GM18867 (cell line): ENCODE measurements around the gene CHAF1A.

Experiments used
- ATAC-seq: cut with Tn5 transposase; IDR thresholded peaks from one replicate; pipeline ENCODE4 v1.9.1; 2021; ENCODE audit warnings: mild to moderate bottlenecking, moderate library complexity; ENCODE audit not compliant: unreplicated experiment

CHAF1A gene, protein sequence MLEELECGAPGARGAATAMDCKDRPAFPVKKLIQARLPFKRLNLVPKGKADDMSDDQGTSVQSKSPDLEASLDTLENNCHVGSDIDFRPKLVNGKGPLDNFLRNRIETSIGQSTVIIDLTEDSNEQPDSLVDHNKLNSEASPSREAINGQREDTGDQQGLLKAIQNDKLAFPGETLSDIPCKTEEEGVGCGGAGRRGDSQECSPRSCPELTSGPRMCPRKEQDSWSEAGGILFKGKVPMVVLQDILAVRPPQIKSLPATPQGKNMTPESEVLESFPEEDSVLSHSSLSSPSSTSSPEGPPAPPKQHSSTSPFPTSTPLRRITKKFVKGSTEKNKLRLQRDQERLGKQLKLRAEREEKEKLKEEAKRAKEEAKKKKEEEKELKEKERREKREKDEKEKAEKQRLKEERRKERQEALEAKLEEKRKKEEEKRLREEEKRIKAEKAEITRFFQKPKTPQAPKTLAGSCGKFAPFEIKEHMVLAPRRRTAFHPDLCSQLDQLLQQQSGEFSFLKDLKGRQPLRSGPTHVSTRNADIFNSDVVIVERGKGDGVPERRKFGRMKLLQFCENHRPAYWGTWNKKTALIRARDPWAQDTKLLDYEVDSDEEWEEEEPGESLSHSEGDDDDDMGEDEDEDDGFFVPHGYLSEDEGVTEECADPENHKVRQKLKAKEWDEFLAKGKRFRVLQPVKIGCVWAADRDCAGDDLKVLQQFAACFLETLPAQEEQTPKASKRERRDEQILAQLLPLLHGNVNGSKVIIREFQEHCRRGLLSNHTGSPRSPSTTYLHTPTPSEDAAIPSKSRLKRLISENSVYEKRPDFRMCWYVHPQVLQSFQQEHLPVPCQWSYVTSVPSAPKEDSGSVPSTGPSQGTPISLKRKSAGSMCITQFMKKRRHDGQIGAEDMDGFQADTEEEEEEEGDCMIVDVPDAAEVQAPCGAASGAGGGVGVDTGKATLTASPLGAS

DNA sequence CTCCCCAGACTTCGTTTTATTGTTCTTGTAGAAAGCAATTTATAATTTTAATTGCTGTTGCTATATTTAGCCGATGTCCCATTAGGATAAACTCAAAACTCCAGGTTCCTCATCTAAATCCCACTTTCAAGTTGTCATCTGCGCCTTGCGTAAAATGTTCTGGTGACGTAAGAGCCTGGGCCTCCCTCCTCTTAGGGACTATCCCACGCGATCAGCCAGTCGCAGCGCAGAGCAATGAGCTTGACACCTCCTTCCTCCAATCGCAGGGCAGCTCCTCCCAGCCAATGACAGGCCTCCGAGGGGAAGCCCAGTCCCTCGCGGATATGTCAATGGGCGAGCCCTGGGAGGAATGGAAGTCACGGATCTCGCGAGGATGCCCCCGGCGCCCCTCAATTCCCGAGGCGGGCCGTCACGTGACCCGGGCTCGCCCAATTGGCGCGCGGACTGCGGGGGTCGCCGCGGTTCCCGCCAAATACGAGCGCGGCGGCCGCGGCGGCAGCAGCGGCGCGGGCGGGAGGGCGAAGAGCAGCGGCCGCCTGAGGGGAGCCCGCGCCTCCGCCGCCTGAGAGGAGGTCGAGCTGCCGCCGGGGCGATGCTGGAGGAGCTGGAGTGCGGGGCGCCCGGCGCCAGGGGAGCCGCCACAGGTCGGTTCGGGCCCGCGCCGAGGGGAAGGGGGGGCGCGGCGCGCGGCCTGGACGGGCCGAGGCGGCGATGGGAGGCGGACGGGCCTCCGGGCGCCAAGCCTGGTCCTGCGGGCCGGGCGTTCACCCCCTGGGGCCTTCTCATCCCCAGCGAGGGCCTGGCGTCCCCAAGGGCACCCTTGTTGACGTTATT, at the start of gene CHAF1A:
Gene CHAF1A, plus strand, starts transcription at position 470 of the 834 bp plus-strand sequence. Its CDS starts 123 bp downstream, at position 593.
- ATAC-seq: peak; percentile 72

DNA sequence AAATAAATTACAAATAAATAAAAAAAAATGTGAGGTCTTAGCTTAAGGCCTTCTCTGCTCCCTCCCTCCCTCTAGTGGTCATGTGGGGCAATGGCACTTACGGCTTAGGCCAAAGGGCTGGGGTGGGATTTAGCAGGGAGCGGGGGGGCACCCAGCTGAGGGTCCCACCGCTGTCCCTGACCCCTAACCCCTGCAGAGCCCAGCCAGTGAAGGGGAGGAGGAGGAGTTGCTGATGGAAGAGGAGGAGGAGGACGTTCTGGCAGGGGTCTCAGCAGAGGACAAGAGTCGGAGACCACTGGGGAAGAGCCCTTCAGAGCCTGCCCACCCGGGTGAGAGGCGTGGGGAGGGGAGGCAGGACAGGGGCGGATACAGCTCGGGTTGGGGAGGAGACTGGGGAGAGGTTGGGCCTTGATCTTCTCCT, 49.7 kb upstream of the CHAF1A start:
- no peak for ATAC-seq

DNA sequence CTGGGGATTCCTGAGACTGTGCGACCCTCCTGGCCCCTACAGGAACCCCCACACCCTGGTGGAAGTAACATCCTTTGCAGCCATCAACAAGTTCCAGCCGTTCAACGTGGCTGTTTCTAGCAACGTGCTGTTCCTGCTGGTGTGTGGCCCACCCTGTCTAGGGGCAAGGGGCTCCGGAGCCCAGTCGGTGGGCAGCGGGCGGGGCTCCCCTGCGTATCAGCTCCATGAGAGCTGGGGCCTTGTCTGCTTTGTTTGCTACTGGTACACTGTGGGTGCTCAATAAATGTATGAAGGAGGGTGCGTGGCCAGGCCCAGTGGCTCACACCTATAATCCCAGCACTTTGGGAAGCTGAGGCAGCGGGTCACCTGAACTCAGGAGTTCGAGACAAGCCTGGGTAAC, 48.2 kb upstream of the CHAF1A start:
- no peak for ATAC-seq

DNA sequence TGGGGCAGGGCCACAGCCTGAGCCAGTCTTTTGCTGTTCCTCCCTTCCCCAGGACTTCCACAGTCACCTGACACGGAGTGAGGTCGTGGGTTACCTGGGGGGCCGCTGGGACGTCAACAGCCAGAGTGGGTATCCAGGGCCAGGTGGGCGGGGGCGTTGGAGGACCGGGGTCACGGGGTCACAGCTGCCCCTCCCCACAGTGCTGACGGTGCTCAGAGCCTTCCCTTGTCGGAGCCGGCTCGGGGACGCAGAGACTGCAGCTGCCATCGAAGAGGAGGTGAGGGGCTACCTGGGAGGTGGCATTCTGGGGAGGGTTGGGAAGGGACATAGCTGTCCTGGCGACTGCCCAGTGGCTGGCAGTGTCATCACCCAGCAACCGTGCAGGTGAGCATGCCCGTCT, 47.5 kb upstream of the CHAF1A start:
- ATAC-seq: no peak

DNA sequence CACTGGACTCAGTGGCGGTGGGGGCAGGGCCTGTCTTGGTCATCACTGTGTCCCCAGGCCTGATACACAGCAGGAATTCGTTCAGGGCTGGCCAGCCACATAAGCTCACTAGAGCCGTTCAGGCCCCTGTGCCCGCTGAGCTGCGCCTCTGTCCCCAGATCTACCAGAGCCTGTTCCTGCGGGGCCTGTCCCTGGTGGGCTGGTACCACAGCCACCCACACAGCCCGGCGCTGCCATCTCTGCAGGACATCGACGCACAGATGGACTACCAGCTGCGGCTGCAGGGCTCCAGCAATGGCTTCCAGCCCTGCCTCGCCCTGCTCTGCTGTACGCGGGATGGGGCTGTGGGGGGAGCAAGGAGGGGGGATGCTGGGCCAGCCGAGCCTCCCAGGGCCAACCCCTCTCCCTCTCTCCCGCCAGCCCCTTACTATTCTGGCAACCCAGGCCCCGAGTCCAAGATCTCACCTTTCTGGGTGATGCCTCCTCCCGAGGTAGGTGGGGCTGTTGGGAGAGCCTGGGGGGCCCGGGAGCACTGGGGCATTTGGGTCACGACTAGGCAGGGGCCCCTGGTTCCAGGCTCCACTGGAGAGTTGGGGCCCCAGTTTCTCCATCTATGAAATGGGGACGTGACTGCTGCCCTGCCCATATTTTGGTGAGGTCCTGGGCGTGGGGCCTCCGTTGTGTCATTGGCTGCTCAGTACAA, 45.2 kb upstream of the CHAF1A start:
- ATAC-seq: no peak

DNA sequence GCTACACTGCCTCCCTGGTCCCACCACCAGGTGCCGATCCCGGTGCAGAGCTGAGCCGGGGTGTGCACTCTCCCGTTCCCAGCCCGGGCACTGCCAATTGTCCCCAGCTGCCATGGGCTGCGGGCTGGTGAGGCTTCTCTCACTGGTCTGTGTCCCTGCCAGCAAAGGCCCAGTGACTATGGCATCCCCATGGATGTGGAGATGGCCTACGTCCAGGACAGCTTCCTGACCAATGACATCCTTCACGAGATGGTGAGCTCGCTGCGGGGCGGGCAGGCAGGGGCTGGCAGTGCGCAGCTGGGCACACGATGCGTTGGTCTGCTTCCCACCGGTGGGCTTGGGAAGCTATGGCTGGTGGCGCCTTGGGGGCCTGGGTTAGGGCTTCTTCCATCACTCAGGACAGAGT, 44.5 kb upstream of the CHAF1A start:
- no peak for ATAC-seq

DNA sequence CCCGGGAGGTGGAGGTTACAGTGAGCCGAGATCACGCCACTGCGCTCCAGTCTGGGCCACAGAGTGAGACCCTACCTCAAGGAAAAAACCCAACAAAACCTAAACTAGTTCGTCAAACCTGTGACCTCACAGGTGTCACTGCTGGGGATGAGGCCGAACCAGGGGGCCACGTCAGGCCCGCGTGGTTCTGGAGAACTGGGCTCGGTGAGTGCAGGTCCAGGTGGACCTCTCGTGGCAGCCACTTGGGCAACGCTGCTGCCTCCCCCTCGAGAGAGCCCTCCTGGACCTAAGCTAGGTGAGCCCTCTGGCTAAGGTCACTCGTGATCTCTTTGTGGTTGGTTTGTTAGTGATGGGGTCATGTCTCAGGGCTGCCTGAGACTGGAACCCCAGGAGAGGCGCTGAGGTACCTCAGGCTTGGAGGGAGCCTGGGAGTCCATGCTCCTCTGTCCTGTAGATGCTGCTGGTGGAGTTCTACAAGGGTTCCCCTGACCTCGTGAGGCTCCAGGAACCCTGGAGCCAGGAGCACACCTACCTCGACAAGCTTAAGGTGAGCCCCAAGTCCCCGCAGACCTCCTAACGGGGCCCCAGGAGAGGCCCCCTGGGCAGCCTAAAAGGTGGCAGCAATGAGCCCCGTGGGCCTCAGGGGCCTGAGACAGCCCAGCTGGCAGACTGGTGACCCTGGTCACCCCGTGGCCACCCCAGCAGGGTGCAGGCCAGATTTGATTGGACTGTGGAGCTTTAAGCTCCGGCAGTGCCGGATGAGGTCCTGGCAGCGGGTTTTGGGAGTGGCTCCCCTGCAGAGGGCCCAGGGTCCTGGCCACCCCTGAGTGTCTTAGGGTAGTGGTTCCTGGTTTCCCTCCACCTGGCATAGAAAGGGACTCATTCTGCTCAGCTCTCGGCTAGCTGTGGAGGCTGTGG, 43.5 kb upstream of the CHAF1A start:
- no peak for ATAC-seq

DNA sequence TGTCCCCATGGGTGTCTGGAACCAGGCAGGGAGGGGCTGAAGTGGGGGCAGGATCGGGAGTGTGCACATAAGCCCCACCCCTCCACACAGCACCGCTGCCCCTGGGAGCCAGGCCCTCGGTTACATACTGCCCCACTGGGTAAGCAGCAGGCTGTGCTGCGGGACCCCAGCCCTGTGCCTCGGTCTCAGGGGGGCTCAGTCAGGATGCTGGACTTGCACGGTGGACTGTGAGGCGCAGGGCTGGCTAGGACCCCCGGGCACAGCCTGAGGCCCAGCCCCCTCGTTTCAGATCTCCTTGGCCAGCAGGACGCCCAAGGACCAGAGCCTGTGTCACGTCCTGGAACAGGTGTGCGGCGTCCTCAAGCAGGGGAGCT, 42.8 kb upstream of the CHAF1A start:
- no peak for ATAC-seq

DNA sequence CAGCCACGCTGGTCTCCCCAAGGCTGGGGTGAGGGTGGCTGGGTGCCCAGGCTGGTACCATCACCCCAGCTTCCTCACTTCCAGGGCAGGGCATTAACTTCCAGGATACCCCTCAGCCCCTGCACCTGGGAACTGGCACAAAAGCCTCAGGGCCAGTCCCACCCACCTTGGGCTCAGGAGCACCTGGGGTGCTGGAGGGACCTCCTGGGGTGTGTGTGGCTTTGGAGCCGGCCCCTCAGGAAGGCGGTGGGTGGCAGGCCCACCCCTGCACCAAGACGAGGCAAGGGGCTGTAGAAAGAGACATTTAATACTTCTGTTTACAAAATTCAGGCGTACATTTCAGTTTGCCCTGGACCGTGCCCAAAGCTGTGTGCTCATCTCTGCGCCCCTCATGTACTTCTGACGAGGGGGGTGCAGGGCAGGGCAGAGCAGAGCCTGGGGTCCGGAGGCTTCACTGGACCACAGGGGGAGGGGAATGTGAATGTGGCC, 42.3 kb upstream of the CHAF1A start:
- ATAC-seq: no peak

DNA sequence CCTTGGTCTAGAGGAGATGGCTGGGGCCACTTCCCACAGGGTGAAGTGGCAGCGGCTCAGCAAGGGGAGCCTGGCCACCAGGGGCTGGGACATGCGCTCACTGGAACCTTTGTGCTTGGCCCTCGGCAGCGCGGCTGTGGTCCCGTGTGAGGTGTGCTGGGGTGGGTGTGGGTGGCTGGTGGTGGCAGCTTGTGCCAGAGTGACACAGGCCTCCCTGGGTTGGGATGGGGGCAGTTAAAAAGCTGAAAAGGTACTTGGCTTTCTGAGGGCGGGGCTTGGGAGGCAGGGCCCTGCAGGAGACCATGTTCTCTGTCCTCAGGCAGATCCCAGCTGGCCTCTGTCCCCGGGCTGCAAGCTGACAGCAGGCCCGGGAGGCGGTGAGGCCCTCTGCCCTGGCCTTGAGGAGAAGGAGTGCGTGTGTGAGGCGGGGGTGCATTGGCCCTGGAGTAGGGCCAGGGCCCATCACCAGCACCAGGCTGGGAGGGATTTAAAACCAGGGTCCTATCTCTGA, 41.7 kb upstream of the CHAF1A start:
- ATAC-seq: no peak

DNA sequence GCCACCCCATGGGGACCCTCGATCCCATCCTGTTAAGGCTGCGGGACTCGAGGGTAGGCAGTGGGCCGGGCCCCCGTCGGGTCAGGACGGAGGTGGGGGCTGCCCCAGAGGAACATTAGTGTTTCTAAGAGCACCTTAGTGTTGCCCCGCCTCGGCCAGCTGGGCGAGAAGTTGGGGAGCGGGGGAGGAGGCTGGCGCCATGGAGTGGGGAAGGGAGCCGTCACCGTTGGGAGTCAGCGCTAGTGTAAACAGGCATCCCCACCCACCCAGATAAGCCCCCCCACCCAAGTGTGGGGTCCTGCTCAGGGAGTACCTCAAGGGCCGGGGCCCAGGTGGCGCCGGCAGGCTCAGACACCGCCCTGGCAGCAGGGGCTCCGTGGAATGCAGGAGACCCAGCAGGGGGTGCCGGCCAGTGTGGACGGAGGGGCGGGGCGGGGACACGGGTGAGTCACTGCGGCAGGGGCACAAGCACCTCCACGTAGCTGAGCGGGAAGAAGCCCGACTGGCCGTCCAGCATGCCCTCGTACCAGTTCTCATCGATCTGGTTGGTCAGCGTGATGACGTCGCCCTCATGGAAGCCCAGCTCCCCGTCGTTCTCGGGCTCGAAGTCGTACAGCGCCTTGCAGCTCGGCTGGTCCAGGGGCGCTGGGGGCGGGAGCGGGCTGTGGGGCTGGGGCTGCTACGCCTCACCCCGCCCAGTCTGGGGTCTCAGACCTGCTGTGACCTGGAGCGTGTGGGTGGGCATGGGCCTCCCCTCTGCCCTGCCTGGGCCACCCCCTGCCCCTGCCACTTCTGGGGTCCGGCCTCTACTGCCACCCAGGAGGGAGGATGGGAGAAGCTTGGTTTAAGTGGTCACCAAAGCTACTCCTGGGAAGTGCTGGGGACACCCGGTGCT, 41.0 kb upstream of the CHAF1A start:
- ATAC-seq: no peak

DNA sequence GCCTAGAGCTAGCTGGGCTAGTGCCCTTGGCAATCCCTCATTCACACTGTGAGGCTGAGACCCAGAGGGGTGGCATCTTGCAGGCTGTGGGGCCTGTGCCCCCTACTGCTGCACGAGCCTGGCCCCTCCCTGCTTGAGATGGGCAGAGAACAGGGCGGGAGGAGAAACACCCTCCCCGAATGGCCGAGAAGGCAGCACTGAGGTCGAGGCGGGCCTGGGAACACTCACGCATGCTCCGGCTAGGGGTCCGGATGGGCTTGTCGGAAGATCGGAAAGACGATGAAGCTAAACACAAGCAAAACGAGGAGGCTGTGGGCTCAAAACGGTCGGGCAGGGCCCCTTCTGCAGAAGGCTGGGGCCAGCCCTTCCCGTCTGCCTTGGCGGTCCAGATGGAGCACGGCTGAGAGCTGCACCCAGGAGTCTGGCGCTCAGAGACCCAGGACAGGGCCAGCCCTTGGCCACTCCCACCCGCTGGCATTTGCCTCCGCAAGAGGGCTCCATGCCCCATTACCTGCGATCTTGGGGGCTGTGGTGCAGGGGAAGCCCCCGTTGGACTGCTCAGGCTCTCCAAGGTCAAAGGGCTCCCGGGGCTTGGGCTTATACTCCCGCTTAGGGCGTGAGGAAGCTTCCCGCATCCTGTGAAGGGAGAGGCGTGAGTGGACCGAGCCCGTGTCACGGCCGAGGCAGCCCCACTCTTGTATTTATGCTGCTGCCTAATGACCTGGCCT, 40.2 kb upstream of the CHAF1A start:
- ATAC-seq: no peak

DNA sequence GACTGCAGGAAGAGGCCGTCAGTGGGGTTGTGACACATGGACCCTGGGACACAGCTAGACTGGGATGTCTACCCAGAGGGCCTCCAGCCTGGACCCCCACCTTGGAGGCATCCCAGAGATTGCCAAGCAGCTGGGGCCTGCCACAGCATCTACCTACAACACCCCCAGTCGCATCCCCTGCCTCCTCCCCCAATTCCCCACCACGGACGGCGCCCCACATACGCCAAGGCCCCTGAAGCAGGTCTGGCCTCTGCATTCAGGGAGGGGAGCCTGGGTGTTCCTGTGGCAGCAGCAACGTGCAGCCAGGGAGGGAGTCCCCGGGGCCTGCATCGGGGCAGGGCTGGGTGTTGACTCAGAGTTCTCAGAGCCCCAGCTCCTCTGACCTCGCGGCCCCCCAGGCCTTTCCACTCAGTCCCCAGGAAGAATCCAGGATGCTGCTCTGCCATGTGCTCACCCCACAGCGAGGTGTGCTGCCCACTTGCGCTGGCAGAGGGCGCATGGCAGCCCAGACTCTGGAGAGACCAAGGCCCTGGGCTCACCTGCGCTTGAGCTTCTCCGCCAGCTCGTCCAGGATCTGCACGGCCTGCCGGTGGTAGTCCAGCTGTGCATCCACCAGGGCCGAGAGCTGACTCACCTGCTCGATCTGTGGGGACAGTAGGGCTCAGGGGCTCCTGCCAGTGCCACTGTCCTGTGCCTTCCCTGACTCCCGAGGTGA, 39.5 kb upstream of the CHAF1A start:
- no peak for ATAC-seq

DNA sequence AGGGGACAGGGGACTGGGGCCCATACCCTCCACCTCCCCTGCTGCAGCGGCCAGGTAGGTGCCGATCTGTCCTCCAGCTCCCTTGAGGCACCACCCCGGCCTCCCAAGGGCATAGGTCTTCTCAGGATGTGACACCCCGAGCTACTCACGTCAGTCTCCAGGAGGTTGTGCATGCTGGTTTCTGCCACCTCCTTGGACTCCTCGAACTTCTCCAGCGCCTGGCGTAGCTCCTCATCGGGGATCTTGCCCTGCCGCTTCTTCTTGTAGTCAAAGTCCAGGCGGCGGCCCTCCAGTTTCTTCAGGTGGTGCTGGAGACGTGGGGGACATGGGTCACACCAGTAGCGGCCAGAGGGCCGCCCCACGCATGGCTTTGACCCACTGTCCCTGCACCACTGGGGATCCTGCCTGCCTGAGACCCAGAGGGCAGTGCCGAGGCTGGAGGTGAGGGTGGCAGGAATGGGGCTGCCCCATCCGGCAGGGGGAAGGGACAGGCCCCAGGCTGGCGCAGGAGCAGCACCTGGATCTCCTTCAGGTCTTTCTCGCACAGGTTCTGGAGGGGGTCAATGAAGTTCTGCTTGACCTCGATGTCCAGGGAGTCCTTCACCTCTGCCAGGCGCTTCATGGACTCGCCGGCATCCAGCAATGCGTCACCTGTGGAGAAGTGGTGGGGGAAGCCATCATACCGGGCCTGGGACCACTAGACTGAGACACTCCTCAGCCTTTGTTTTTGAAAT, 38.7 kb upstream of the CHAF1A start:
- no peak for ATAC-seq

DNA sequence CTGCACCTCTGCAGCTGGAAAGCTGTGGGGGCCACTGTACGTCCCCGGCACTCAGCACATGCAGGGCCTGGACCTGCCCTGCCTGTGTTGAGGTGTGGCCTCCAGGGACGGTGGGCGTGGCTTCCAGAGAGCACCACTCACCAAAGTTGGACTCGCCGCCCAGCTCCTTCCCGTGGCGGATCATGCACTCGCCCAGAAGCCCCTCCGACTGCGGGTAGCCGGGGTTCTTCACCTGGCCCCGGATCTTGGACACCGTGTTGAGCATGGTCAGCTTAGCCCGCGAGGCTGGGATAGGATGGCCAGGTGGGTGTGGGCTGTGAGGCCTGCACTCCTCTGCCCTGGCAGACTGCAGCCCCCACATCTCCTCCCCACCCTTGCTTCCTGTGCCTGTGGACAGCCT, 37.1 kb upstream of the CHAF1A start:
- ATAC-seq: no peak
